HEK293 (cell line): ENCODE data around the gene RBPJ.

Experiments
- SCRT2 ChIP-seq: fragments of 450-650 bp; formaldehyde crosslinking; IDR thresholded peaks from 2 replicates; pipeline ENCODE4 v1.5.1; 2016; ENCODE audit warnings: missing biosample characterization, missing genetic modification characterization
- YY1 ChIP-seq: fragments of 450-650 bp; formaldehyde crosslinking; IDR thresholded peaks from 2 replicates; pipeline ENCODE4 v1.5.1; 2018; ENCODE audit warnings: missing biosample characterization, missing genetic modification characterization
- ZNF121 ChIP-seq: fragments of 450-650 bp; formaldehyde crosslinking; IDR thresholded peaks from 2 replicates; pipeline ENCODE4 v1.5.1; 2016; ENCODE audit warnings: missing biosample characterization, missing genetic modification characterization
- ZNF174 ChIP-seq: fragments of 450-650 bp; formaldehyde crosslinking; IDR thresholded peaks from 2 replicates; pipeline ENCODE4 v1.5.0; 2017; ENCODE audit warnings: missing biosample characterization, mild to moderate bottlenecking, missing genetic modification characterization
- ZNF248 ChIP-seq: fragments of 450-650 bp; formaldehyde crosslinking; IDR thresholded peaks from 2 replicates; pipeline ENCODE4 v1.5.1; 2017; ENCODE audit warnings: missing biosample characterization, missing genetic modification characterization
- ZNF274 ChIP-seq, 2 experiments: fragments of 200-500 bp in 1 of 2; fragments of 450-650 bp in 1 of 2; sonication (Bioruptor generic) in 1 of 2; formaldehyde crosslinking in 1 of 2; IDR thresholded peaks; 2 replicates each; pipeline versions ENCODE4 v1.5.1 to v1.6.1; 2014 to 2016; ENCODE audit warnings: borderline replicate concordance in 1 of 2, inconsistent platforms in 1 of 2, low read length in 1 of 2, missing biosample characterization in 1 of 2, missing genetic modification characterization in 1 of 2
- ZNF423 ChIP-seq: fragments of 450-650 bp; formaldehyde crosslinking; IDR thresholded peaks from 2 replicates; pipeline ENCODE4 v1.5.1; 2016; ENCODE audit warnings: missing biosample characterization, missing genetic modification characterization
- ZNF560 ChIP-seq: fragments of 450-650 bp; formaldehyde crosslinking; IDR thresholded peaks from 2 replicates; pipeline ENCODE4 v1.5.1; 2017; ENCODE audit warnings: missing biosample characterization, missing genetic modification characterization, borderline replicate concordance
- ZNF596 ChIP-seq: fragments of 450-650 bp; IDR thresholded peaks from 2 replicates; pipeline ENCODE4 v1.5.0; 2018; ENCODE audit warnings: missing biosample characterization, mild to moderate bottlenecking, missing genetic modification characterization, moderate library complexity
- TF ChIP-seq, protein P1 (sequence below): fragments of 450-650 bp; formaldehyde crosslinking; IDR thresholded peaks from 2 replicates; pipeline ENCODE4 v1.5.1; 2016; ENCODE audit warnings: missing biosample characterization, missing genetic modification characterization
- TF ChIP-seq, protein P2 (sequence below): fragments of 450-650 bp; formaldehyde crosslinking; IDR thresholded peaks from 2 replicates; pipeline ENCODE4 v1.5.1; 2016; ENCODE audit warnings: missing biosample characterization, missing genetic modification characterization
- TF ChIP-seq, protein P3 (sequence below): fragments of 450-650 bp; formaldehyde crosslinking; IDR thresholded peaks from 2 replicates; pipeline ENCODE4 v1.5.1; 2016; ENCODE audit warnings: missing biosample characterization, missing genetic modification characterization
- TF ChIP-seq, protein P4 (sequence below): fragments of 450-650 bp; formaldehyde crosslinking; IDR thresholded peaks from 2 replicates; pipeline ENCODE4 v1.5.1; 2016; ENCODE audit warnings: missing biosample characterization, missing genetic modification characterization, borderline replicate concordance

DNA sequence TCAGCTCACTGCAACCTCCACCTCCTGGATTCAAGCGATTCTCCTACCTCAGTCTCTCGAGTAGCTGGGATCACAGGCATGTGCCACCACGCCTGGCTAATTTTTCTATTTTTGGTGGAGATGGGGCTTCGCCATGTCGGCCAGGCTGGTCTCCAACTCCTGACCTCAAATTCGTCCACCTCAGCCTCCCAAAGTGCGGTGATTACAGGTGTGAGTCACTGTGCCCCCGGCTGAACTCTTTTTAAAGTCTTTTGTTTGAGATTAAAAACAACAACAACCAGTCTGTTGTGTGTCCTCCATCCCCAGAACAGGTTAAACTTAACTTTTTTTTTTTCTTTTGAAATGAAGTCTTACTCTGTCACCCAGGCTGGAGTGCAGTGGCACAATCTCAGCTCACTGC lies 36.3 kb upstream of the RBPJ start:
- TF ChIP-seq ZNF274 (IDR thresholded peaks at IDR 0.05; ENCODE audit: low read length), result no peak
- TF ChIP-seq ZNF274 (tag by site-specific recombination; IDR thresholded peaks at IDR 0.05; ENCODE audit: borderline replicate concordance), result no peak
- TF ChIP-seq, protein P1, sequence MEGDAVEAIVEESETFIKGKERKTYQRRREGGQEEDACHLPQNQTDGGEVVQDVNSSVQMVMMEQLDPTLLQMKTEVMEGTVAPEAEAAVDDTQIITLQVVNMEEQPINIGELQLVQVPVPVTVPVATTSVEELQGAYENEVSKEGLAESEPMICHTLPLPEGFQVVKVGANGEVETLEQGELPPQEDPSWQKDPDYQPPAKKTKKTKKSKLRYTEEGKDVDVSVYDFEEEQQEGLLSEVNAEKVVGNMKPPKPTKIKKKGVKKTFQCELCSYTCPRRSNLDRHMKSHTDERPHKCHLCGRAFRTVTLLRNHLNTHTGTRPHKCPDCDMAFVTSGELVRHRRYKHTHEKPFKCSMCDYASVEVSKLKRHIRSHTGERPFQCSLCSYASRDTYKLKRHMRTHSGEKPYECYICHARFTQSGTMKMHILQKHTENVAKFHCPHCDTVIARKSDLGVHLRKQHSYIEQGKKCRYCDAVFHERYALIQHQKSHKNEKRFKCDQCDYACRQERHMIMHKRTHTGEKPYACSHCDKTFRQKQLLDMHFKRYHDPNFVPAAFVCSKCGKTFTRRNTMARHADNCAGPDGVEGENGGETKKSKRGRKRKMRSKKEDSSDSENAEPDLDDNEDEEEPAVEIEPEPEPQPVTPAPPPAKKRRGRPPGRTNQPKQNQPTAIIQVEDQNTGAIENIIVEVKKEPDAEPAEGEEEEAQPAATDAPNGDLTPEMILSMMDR (tag by site-specific recombination), result no peak
- TF ChIP-seq ZNF248, result no peak
- TF ChIP-seq, protein P2, sequence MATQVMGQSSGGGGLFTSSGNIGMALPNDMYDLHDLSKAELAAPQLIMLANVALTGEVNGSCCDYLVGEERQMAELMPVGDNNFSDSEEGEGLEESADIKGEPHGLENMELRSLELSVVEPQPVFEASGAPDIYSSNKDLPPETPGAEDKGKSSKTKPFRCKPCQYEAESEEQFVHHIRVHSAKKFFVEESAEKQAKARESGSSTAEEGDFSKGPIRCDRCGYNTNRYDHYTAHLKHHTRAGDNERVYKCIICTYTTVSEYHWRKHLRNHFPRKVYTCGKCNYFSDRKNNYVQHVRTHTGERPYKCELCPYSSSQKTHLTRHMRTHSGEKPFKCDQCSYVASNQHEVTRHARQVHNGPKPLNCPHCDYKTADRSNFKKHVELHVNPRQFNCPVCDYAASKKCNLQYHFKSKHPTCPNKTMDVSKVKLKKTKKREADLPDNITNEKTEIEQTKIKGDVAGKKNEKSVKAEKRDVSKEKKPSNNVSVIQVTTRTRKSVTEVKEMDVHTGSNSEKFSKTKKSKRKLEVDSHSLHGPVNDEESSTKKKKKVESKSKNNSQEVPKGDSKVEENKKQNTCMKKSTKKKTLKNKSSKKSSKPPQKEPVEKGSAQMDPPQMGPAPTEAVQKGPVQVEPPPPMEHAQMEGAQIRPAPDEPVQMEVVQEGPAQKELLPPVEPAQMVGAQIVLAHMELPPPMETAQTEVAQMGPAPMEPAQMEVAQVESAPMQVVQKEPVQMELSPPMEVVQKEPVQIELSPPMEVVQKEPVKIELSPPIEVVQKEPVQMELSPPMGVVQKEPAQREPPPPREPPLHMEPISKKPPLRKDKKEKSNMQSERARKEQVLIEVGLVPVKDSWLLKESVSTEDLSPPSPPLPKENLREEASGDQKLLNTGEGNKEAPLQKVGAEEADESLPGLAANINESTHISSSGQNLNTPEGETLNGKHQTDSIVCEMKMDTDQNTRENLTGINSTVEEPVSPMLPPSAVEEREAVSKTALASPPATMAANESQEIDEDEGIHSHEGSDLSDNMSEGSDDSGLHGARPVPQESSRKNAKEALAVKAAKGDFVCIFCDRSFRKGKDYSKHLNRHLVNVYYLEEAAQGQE (tag by site-specific recombination), result no peak
- no peak for TF ChIP-seq ZNF423 (tag by site-specific recombination)
- no peak for TF ChIP-seq YY1
- TF ChIP-seq, protein P3, sequence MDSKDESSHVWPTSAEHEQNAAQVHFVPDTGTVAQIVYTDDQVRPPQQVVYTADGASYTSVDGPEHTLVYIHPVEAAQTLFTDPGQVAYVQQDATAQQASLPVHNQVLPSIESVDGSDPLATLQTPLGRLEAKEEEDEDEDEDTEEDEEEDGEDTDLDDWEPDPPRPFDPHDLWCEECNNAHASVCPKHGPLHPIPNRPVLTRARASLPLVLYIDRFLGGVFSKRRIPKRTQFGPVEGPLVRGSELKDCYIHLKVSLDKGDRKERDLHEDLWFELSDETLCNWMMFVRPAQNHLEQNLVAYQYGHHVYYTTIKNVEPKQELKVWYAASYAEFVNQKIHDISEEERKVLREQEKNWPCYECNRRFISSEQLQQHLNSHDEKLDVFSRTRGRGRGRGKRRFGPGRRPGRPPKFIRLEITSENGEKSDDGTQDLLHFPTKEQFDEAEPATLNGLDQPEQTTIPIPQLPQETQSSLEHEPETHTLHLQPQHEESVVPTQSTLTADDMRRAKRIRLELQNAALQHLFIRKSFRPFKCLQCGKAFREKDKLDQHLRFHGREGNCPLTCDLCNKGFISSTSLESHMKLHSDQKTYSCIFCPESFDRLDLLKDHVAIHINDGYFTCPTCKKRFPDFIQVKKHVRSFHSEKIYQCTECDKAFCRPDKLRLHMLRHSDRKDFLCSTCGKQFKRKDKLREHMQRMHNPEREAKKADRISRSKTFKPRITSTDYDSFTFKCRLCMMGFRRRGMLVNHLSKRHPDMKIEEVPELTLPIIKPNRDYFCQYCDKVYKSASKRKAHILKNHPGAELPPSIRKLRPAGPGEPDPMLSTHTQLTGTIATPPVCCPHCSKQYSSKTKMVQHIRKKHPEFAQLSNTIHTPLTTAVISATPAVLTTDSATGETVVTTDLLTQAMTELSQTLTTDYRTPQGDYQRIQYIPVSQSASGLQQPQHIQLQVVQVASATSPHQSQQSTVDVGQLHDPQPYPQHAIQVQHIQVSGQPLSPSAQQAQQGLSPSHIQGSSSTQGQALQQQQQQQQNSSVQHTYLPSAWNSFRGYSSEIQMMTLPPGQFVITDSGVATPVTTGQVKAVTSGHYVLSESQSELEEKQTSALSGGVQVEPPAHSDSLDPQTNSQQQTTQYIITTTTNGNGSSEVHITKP, result no peak
- no peak for TF ChIP-seq ZNF174 (tag by site-specific recombination)
- TF ChIP-seq ZNF121 (tag by site-specific recombination), result no peak
- TF ChIP-seq, protein P4, sequence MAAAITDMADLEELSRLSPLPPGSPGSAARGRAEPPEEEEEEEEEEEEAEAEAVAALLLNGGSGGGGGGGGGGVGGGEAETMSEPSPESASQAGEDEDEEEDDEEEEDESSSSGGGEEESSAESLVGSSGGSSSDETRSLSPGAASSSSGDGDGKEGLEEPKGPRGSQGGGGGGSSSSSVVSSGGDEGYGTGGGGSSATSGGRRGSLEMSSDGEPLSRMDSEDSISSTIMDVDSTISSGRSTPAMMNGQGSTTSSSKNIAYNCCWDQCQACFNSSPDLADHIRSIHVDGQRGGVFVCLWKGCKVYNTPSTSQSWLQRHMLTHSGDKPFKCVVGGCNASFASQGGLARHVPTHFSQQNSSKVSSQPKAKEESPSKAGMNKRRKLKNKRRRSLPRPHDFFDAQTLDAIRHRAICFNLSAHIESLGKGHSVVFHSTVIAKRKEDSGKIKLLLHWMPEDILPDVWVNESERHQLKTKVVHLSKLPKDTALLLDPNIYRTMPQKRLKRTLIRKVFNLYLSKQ (tag by site-specific recombination), result no peak
- no peak for TF ChIP-seq SCRT2 (tag by site-specific recombination)
- no peak for TF ChIP-seq ZNF560 (tag by site-specific recombination)
- TF ChIP-seq ZNF596 (tag by site-specific recombination), result no peak
